ENCODE results near the gene TNFSF12.
"Not testable (repeated sequence)": the region's sequence is repeated elsewhere in the genome, so short reads cannot be mapped to it uniquely, and the experiment has no call there.

TNFSF12 gene

DNA sequence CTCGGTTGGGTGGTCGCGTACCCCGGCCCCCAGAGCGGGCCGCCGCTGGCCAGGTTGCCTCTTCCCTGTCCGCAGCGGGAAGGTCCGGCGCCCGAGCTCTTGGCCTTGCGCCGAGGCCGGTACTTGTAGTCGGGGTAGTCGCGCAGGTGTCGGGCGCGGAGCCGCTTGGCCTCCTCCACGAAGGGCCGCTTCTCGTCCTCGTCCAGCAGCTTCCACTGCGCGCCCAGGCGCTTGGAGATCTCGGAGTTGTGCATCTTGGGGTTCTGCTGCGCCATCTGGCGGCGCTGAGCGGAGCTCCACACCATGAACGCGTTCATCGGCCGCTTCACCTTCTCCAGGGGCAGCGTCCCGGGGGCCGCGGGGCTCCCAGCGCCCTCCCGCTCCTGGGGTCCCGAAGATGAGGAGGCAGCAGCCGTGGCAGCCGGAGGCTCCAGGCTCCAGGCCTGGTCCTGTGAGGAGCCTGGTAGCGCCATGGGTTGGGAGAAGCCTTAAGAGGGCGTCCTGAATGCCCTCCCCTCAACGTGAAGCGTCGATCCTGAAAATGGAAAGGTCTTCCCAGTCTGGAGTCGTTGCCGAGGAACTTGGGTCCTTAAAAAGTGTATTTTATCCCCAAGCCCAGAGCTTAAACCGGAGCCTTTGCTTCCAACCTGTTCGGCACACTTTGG, 40.5 kb downstream of the TNFSF12 start:
- DNase-seq = peak; percentile 70

DNA sequence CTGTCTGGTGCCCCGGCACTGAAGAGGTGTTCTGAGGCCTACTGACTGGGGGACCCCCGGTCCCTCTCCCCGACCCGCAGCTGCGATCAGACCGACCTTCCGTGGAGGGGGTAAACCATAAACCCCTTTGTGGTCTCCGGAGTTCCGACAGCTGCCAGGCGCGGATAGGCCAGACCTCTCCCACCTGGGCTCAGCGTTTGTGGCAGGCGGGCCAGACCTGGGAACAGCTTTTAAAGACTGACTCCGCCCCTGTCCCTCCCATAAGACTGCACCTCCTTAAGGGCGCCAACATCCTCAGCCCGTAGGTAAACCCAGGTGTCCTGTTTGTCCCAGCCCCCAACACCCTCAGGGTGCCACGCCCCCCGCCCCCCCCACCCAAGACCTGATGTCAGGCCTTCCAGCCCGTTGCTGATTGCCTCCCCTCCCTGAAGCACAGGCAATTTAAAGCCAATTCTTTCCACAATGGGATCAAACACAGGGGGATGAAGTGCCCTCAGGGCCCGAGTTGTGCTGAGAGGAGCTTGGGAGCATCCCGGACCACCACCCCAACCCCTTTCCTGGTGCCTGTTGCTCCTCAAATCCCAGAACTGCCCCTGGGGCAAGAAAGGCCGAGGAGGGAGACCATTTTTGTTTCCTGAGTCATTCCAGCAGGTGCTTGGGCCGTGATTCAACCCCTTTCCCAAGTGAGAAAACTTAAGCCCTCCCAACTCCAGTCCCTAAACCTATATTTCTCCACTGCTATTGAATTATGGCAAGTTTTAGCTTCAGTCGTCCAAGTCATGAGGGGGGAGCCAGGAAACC, 41.2 kb downstream of the TNFSF12 start, which contains the start of gene SOX15:
SOX15 (minus strand) TSS at position 204 of the 801 bp plus-strand sequence. CDS start 418 bp downstream, outside the sequence.
- peak; percentile 67 for DNase-seq

DNA sequence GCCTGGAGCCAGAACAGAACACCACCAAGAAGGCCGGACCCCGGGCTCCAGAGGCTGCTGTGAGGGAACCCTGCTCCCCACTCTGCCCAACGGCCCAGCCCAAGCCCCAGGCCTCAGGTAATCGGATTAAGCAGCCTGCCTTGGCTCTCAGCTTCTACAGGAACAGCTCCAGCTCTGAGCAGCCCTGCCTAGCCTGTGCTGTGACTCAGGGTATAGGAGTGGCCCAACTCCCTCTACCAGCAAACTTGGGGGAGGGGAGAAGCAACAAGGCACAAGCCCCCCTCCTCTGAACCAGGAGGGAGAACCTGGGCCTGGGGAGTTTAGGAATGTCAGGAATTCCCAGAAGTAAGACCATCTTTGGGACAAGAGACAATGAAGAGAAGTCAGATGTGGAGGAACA, 41.9 kb downstream of the TNFSF12 start:
- peak; percentile 69 for DNase-seq

DNA sequence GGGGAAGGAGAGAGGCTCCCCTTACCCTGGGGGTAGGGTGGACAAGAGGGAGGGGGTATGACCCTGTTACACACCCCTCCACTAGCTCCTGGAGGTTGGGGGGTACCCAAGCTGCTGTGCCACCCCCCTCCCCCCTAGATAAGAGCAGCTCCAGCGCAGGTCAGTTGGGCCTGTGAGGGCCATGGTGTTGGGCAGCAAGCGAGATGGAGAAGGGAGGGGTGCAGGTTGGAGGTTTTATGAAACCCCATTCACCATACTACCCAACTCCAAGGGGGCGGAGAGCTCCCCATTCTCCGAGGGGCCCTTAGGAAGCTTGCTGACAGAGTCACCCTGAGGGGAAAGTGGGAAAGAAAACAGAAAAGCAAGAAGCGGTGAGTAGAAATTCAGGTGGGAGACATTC, 42.7 kb downstream of the TNFSF12 start:
- no peak for DNase-seq

DNA sequence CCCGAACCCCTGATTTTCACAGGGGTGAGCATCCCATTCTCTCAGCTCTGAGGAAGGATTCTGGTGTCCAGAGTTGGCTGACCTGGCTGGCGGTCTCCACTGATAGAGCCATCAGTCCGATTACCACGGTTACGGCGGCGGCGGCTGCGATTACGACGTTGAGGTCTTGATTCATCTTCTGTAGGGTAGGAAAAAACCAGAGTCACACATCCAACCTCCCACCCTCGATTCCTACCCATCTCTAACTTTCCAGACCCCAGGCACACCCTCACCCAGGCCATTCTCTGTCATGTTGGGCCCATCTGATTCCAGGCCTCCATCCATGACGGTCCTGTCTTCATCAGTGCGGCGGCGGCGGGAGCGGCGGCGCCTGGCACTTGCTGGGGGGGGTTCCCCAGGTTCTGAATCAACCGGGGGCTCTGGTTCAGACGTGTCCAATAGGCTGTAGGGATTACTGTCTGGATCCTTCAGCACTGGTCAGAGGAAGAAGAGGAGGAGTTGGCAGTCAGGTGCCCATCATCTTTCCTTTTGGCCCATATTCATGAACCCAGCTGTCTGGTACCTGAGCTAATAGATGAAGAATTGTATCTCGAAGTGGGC, 43.7 kb downstream of the TNFSF12 start:
- DNase-seq = no peak

DNA sequence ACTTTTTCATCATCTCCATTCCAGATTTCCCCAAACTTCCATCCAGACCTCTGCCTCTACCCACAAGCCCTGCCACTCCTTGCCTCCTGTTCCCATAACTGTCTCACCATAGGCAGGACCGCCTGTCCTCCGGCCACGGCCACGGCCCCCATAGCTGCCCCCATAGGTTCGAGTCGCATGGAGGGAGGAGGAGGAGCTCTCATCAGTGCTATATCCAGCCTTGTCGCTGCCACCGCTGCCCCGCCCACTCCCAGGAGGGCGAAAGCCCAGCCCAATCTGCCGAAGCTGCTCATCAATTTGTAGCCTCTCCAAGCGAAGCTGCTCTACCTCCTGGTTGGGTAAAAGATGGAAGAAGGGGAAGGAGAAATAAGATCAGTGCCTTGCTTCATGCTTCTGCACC, 44.4 kb downstream of the TNFSF12 start:
- DNase-seq = no peak

DNA sequence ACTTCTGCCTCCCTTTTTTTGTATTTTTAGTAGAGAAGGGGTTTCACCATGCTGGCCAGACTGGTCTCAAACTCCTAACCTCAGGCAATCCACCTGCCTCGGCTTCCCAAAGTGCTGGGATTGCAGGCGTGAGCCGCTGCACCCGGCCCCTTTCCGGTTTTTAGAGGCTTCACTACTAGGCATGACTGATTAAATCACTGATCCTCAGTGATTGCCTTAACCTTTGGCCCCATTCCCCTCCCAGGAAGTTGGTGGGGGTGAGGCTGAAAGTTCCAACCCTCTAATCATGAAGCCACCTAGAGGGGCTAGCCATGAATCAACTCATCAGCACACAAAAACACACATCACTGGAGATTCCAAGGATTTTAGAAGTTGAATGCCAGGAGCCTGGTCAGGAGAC, 48.7 kb downstream of the TNFSF12 start:
- not testable (repeated sequence) for DNase-seq

DNA sequence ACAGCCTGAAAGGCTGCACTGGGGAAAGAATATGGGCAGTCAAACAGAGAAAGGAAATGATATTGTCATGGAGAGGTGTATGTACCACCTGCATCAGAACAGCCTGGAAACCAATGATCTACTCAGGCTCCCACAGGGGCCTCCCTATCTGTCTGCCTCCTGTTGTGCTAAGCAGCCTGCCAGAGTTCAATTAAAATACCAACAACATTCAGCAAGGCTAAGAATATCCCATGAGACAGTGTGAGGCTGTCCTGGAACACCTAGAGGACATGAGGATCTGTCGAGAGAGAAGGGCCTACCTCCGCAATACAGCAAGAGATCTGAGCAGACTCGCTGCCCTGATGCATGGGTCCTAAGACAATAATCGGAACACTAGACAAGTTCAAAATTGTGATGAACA, 57.4 kb downstream of the TNFSF12 start:
- DNase-seq = no peak

All from 8988T (cell line).